CD4-positive, alpha-beta T cell treated with Interleukin-2 at 100 ng/mL for 4 hours (primary cell): ENCODE results near the gene YDJC.
"Not testable (repeated sequence)": the region's sequence is repeated elsewhere in the genome, so short reads cannot be mapped to it uniquely, and the experiment has no call there.

Source experiments
- DNase-seq: peaks from one replicate; pipeline ENCODE4 v3.0.0-alpha.2; 2020; ENCODE audit warnings: low spot score

YDJC gene

DNA sequence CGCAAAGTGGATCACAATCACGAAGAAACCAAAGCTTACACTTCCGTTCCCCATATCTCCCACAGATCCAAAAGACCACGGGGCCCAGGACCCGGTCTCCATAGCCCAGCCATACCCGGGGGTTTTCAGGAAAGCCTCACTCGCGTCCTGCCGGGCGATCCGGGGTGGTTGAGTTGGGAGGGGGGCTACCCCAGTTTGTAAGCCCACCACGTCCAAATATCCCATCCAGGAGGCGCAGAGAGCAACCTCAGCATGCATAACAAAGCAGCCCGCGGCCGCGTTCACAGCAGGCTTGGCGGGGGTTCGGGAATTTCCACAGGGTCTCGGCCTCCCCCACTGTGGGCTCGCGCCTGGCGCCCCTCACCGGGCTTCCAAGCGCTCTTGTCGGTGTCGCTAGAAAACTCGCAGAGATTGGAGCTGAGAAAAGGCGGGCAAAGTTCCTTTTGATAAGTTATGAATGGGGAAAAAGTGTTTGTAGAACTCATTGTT, 21.7 kb upstream of the YDJC start:
- no peak for DNase-seq

DNA sequence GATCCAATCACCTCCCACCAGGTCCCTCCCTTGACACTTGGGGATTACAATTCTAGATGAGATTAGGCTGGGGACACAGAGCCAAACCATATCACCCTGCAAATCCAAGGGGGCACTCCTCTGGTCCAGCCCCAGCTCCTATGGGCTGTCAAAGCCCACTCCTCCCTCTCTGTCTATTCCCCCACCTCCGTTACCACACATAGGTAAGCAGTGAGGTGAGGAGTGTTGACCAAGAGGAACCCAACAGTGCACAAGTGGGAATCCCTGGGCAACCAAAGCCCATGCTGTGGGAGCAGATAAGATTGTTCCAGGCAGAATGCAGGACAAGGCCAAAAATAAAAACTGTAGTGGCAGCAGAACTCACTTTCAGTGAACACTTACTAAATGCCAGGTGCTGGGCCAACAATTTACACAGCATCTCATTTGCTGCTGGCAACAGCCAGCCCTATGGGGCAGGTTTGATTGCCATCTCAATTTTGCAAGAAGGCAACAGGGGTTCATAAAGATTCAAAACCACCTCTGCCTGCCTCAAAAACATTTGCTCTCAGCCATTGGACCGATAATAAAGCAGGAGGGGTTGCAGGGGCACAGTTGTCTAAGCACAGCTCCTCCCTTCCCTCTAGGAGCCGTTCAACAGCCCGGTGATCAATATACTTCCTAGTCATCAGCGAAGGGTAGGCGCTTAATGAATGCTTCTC, 21.1 kb upstream of the YDJC start:
- DNase-seq, result no peak

DNA sequence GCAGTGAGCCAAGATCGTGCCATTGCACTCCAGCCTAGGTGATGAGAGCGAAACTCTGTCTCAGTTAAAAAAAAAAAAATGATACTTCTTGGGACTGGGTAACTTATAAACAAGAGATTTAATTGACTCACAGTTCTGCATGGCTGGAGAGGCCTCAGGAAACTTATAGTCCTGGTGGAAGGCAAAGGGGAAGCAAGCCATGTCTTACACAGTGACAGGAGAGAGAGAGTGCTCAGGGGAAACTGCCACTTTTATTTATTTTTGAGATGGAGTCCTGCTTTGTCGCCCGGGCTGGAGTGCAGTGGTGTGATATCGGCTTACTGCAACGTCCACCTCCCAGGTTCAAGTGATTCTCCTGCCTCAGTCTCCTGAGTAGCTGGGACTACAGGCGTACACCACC, 20.5 kb upstream of the YDJC start:
- DNase-seq, result no peak

DNA sequence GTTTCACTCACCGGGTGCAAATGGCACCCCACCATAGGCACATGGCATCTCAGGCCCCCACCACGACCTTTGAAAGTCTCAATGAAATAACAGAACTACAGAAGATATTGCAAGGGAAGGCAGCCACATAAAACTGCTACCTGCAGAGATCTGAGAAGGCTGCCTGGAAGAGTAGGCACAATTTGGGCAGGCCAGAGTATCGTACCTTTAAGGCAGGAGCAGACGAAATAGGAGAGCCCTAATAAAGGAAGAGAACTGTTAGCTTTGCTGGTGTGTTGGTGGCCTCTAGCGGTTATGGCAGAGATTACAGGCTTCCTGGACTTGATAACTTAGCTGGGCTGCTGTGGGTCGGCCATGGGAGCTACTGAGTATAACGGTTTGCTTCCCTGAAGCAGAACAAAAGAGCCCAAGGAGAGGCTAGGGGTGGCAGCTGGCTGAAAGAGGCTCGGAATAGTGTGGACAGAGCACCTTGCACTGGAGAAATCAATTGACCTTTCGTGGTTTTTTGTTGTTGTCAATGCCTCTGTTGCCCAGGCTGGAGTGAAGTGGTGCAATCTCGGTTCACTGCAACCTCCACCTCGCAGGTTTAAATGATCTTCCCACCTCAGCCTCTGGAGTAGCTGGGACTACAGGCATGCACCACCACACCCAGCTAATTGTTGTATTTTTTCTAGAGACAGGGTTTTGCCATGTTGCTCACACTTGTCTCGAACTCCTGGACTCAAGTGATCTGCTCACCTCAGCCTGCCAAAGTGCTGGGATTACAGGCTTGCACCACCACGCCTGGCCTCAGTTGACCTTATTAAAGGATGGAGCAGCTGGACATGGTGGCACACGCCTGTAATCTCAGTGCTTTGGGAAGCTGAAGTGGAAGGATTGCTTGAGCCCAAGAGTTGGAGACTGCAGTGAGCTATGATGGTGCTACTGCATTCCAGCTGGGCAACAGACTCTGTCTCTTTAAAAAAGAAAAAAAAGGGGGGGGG, 17.1 kb upstream of the YDJC start:
- DNase-seq, result peak; percentile 87

DNA sequence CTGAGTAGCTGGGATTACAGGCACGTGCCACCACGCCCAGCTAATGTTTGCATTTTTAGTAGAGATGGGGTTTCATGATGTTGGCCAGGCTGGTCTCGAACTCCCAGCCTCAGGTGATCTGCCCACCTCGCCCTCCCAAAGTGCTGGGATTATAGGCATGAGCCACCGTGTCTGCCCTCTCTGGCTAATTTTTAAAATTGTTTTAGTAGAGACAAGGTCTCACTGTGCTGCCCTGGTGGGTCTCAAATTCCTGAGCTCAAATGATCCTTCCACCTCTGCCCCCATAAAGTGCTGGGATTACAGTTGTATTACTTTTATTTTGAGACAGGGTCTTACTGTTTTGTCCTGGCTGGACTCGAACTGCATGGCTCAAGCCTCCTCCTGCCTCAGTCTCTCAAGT, 15.7 kb upstream of the YDJC start:
- not testable (repeated sequence) for DNase-seq

DNA sequence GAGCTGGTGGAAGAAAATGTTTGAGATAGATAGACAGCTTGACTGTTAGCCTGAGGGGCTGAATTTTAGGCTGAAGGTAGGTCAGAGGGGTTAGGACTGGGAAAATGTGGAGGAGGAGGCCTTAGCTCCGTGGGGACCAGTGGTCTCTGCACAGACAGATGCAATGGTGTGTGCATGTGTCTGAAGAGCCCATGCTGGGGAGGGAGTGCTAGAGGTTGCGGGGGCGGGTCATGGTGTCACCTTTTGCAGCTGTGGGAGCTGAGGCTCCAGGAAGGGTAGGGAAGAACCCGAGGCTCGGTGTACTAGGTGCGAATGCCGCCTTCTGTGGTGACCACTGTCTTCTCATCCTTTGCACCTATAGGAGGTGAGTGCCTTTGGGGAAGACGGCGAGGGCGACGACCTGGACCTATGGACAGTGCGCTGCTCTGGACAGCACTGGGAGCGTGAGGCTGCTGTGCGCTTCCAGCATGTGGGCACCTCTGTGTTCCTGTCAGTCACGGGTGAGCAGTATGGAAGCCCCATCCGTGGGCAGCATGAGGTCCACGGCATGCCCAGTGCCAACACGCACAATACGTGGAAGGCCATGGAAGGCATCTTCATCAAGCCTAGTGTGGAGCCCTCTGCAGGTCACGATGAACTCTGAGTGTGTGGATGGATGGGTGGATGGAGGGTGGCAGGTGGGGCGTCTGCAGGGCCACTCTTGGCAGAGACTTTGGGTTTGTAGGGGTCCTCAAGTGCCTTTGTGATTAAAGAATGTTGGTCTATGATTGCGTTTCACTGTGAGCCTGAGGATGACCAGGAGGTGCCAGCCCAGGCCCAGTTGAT, 13.9 kb upstream of the YDJC start:
- DNase-seq, result no peak

DNA sequence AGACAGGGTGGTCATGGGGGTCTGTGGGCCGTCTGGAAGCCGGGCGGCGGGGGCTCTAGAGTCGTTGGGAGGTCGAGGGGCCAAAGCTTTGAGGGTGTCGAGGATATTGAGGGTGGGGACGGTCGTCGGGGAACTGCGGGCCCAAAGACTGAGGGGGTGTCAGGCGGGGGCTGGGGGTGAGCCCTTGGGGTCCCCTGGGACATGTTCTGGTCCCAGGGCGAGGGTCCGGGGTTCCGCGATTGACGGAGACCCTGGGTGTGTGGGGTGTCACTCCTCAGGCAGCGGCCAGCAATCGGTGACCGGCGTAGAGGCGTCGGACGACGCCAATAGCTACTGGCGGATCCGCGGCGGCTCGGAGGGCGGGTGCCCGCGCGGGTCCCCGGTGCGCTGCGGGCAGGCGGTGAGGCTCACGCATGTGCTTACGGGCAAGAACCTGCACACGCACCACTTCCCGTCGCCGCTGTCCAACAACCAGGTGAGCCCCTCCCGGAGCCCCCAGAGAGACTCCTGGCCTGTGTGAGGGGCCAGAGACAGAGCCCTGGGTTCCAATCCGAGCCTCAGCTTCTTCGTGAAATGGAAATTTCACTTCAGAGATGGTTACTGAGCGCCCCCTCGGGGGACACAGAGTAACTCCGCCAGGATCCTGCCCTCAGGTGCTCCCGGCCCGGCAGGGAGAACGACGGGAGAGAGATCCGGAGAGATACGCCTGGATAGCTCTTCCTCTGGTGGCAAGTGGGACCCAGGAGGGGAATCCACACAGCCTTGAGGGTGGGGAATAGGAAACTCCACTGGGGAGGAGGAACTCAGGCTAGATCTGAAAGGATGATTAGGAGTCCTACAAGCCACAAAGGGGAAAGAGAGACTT, 13.0 kb upstream of the YDJC start:
- peak; percentile 61 for DNase-seq

DNA sequence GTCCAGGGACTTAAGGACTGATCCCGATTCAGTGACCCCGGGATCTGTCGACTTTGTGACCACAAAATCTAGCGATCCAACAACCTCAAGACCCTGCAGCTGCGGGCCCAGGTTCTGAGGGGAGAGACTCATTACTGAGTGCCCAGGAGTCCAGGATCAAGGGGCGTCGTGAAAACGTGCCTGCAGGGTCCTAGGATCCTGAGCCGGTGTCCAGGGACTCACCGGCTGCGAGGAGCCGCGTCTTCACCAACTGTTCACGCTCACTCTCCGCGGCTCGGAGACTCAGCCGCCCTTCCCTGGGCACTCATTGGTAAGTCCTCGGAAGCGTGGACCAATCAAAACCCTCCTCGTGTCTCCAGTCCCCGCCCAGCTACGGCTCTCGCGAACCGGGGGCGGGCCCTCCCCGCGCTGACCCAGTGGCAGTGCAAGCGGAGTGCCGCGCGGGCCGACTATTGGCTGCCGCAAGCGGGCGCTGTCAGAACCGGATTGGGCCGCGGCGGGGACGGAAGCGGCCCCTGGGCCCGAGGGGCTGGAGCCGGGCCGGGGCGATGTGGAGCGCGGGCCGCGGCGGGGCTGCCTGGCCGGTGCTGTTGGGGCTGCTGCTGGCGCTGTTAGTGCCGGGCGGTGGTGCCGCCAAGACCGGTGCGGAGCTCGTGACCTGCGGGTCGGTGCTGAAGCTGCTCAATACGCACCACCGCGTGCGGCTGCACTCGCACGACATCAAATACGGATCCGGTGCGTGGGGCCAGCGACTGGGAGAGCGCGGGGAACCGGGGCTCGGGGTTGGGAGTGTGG, 12.2 kb upstream of the YDJC start, which contains the start of gene SDF2L1:
Gene SDF2L1, plus strand, starts transcription at position 514 of the 795 bp plus-strand sequence. Its CDS starts 35 bp downstream, at position 549.
- DNase-seq, result peak; percentile 99

DNA sequence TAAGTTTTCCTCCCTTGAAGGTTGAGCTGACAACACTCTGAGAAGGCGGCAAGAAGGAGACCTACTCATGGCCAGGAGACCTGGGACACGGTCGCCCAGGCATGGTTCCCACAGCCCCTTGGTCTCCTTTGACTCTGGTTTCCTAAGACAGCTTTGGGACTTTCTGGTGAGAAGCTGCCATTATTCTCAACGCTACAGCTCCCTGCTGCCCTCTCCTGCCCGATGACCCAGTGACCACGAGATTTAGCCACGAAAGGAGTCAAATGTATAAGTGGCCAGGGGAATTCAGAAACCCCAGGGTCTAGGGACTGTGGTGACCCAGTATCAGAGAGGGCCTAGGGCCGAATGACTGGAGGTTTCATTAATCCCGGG, 11.6 kb upstream of the YDJC start:
- no peak for DNase-seq

DNA sequence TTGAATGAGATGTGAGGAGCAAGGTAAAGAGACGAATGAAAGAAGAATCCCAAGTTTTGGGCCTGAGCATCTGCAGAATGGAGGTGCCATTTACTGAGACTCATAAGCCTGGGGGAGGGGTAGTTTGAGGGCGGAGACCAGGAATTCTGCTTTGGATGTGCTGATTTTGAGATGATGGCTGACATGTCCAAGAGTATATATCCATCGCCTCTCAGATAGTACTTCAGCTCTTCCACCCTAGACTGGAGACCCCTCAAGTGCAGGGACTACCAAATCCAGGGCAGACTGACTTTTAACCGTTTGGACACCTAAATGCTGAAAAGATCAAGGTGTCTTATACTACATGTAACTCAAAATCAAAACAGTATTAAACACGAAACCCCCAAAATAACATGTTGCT, 11.0 kb upstream of the YDJC start:
- no peak for DNase-seq

DNA sequence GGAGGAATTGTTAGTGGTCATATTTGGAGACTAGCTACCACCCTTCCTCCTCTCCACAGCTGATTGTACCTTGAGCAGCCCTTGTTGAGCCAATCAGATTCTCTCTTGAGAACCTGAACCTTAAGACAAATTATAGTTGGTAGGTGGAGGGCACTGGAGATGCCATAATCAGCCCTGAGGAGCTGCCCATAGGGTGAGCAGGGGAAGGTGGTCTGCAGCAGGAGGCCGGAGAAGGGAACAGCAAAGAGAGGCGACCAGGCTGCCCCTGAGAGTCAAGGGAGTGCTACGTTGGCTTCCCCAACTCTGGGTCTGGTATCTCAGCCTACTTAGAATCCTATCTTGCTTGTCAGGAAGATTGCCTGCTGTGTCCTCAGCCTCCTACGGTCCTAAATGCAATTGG, 9.5 kb upstream of the YDJC start:
- no peak for DNase-seq

DNA sequence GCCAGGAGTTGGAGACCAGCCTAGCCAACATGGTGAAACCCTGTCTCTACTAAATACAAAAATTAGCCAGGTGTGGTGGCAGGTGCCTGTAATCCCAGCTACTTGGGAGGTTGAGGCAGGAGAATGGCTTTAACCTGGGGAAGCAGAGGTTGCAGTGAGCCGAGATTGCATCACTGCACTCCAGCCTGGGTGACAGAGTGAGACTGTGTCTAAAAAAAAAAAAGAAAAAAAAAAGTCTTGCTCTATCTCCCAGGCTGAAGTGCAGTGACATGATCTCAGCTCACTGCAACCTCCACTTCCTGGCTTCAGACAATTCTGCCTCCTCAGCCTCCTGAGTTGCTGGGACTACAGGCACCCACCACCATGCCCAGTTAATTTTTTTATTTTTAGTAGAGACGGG, 7.6 kb upstream of the YDJC start:
- DNase-seq, result not testable (repeated sequence)

DNA sequence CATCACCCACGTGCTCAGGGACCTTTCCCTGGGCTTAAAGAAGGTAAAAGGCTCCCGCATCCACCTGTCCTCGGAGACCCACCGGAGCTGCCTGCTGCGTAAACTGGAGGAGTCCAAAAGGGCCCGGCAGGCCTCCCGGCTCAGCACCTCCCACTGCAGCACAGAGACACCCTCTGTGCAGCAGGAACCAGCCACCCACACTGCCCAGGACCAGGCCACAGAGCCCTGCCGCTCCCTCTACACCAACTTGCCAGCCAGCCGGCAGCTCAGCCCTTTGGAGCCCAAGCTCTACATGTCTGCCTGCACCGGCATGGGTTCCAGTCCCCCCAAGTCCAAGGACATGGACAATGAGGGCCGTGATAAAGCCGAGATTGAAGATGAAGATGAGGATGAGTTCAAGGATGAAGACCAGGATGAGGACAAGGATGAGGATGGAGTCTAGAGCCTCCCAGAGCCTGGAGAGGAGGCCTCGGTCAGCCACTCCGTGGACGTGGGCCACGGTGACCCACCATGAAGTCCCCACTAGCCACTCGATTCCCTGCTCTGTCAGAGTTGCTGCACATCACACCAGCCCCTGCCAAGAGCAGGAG, 6.9 kb upstream of the YDJC start:
- no peak for DNase-seq

DNA sequence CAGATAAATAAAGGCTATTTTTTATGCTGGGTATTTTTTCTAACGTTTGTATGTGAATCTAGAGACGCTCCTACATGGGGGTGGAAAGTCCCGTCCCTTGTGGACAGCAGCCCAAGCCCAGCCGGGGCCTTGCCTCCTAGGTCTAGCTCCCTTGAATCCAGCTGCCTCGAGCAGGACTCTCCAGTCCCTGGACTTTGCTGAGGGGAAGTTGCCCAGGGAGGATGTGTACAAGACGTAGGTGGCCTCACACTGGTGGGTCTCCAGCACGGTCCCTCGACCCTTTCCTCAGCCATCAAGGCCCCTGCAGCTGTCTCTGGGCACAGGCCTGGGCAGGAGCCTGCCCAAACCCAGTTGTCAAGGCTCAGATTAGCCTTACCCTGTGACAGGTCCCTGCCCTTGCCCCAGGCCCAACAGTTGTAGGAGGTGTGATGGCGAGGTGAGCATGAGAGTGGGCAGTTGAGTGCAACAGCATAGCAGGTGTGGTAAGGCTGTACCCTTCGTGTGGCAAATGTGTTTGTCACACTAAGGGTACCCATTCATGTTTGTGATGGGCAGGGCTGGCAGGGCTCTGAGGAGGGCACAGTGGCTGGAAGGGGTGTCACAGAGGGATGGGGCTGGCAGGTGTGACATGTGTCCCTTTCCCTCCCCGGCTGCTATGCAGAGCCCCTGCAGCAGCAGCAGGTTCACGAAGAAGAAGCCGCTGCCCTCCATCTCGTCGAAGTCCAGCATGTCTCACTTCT, 6.1 kb upstream of the YDJC start:
- no peak for DNase-seq

DNA sequence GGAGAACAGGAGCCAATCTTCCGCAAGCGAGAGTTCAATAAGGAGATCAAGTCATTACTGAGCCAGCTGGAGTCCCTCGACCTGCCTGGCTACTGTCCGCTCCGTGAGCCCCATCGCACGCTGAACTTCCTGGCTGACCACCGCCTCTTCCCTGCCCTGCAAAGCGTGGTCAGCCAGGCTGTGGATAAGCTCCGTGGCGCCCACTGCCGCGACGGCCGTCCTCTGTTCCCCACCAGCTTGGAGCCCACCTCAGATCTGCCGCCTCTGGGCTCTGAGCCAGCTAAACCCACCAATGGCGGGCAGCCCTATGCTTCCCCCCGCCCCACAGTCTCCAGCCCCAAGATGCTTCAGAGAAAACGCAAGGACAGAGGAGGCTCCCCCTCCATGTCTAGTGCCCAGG, 5.0 kb upstream of the YDJC start:
- no peak for DNase-seq

DNA sequence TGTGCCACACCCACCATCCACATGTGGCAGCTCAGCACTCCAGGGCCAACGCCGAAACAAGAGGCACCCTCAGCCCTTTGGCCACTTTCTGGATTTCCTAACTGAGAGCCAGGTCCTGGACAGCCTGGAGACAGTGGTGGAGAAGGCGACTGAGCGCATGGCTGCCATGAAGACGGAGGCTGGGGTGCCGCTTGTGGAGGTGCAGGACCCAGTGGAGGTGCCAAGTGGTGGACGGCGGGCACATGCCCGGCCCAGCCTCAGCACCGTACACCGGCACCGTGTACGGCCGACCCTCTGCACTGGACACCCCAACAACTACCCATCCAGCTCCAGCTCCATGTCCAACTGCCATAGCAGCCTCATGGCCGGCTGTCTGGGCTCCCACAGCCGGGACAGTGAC, 4.3 kb upstream of the YDJC start:
- no peak for DNase-seq

DNA sequence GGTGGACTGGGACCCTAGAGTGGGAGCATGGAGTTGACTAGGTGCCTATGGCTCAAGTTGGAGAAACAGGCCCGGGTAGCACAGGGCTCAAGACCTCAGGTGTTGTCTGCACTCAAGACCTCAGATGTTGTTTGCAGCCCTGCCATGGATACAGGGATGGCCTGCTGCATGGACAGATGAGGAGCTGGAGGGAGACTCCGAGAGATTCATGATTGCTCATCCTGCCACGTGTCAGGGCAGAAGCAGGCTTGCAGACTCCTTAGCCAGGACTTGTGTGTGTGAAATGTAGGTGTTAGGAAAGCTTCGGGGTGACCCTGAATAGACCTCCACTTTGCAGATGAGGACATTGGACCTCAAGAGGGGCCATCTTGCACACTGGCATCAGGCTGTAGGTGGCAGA, 3.7 kb upstream of the YDJC start:
- no peak for DNase-seq

DNA sequence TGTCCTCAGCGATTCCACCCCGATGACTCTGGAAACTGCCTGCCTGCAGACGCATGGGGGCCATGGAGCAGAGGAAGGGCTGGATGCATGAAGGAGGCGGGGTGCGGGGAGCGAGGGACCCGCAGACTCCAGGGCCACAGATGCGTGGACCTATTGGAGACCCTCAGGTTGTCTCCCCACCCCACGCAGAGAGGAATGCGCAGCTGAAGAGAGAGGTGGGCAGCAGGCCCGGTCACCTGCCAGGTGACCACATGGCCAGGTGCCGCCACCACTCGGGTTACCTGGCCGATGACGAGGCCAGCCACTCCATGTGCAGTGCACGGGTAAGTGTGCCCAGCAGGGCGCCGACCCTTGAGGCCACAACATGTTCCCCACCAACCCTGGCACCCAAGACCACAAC, 3.1 kb upstream of the YDJC start:
- DNase-seq, result no peak

DNA sequence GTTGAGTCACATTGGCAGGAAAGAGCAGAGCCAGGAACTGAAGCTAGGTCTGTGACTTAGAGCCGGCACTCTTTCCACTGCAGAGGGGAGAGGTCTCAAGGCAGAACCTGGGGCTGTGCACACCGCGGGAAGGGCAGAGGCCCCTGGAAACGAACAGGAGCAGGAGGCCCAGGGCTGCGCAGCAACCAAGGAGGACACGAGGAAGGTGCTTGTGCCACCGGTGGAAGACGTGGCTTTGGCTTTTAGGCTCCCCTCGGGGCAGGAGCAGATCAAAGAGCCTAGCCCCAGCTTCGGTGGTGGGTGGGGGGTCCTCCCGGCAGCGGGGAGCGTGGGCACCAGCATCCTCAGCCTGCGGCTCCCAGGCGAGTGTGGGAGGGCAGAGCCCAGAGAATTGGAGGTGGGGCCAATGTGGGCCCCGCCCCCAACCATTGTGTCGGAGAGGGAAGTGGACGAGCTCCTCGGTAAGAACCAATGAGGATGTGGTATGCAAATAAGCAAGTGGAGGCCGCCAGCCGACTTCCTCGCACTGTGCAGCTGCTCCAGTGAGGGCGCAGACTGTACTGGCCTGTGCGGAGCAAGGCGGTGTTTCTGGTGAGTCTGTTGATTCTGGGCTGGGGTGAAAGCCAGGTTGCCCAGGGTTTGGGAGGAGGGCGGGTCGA, 2.5 kb upstream of the YDJC start, which contains the start of gene CCDC116:
Gene CCDC116, plus strand, starts transcription at position 524 of the 659 bp plus-strand sequence. CDS start 422 bp downstream, outside the sequence.
- DNase-seq, result peak; percentile 73
